CD4-positive, alpha-beta T cell (primary cell): ENCODE data around the gene PSME4. TPM values are rescaled to one million over a fixed set of nuclear protein-coding genes. Genes with fewer than 3 reads are reported as not detected.

ENCODE experiments used
- ATAC-seq: fragments of 200-7000 bp; cut with Tn5 transposase; one replicate; pipeline ENCODE4 v1.10.0; 2022; ENCODE audit warnings: mild to moderate bottlenecking; ENCODE audit not compliant: poor library complexity
- CTCF ChIA-PET: fragments of 350-600 bp; sonication (Branson Sonifier 250); formaldehyde crosslinking; loops from one replicate; lab custom pipeline; 2021; ENCODE audit warnings: antibody characterized with exemption, inconsistent platforms; lab: Charles Lee
- POLR2A ChIA-PET: fragments of 350-600 bp; sonication (Branson Sonifier 250); formaldehyde crosslinking; loops from one replicate; lab custom pipeline; 2021; ENCODE audit warnings: antibody characterized with exemption, inconsistent platforms; lab: Charles Lee
- DNase-seq, 14 experiments: peaks; one replicate each; pipeline ENCODE4 v3.0.0-alpha.2; 2013 to 2020; ENCODE audit warnings: mixed read lengths in 2 of 14
- H3K27ac ChIP-seq, 2 donors: one replicate each; pipeline versions ENCODE4 v1.5.1 to v1.7.0; 2013; ENCODE audit warnings: low read length in 2 of 2, low read depth in 1 of 2, mild to moderate bottlenecking in 1 of 2
- H3K27me3 ChIP-seq, 2 experiments: 1 replicate in 1 of 2; 2 replicates in 1 of 2; pipeline versions ENCODE4 v1.6.1 to v1.7.0; 2013; ENCODE audit warnings: low read length in 2 of 2, control low read depth in 1 of 2, mild to moderate bottlenecking in 1 of 2, moderate library complexity in 1 of 2; ENCODE audit not compliant: insufficient read depth in 2 of 2, control insufficient read depth in 1 of 2
- H3K36me3 ChIP-seq: one replicate; pipeline ENCODE4 v1.6.1; 2013; ENCODE audit warnings: low read length, control low read depth; ENCODE audit not compliant: insufficient read depth
- H3K4me1 ChIP-seq: one replicate; pipeline ENCODE4 v1.6.1; 2013; ENCODE audit warnings: low read length, control low read depth; ENCODE audit not compliant: insufficient read depth
- H3K4me3 ChIP-seq: one replicate; pipeline ENCODE4 v1.5.1; 2013; ENCODE audit warnings: mild to moderate bottlenecking, low read length, moderate library complexity
- H3K9me3 ChIP-seq, 2 experiments: 1 replicate in 1 of 2; 2 replicates in 1 of 2; pipeline versions ENCODE4 v1.6.1 to v1.7.0; 2013; ENCODE audit warnings: low read length in 2 of 2, mild to moderate bottlenecking in 2 of 2, control low read depth in 1 of 2, moderate library complexity in 1 of 2; ENCODE audit not compliant: control insufficient read depth in 1 of 2, insufficient read depth in 1 of 2
- H3K27ac Mint-ChIP-seq: one replicate; pipeline ENCODE4 v1.8.0; 2020; ENCODE audit warnings: mixed read lengths
- H3K27me3 Mint-ChIP-seq: one replicate; pipeline ENCODE4 v1.8.0; 2021; ENCODE audit warnings: mixed read lengths
- H3K36me3 Mint-ChIP-seq: one replicate; pipeline ENCODE4 v1.8.0; 2021; ENCODE audit warnings: low read depth, mixed read lengths
- H3K4me1 Mint-ChIP-seq: one replicate; pipeline ENCODE4 v1.8.0; 2021; ENCODE audit warnings: low read depth, mixed read lengths
- H3K4me3 Mint-ChIP-seq: one replicate; pipeline ENCODE4 v1.8.0; 2020; ENCODE audit warnings: mild to moderate bottlenecking, mixed read lengths
- H3K9me3 Mint-ChIP-seq: one replicate; pipeline ENCODE4 v1.8.0; 2020; ENCODE audit warnings: mixed read lengths
- intact Hi-C, 2 experiments: fragments of 100-400 bp; cut with DNase I in 1 of 2; cut with micrococcal nuclease in 1 of 2; formaldehyde crosslinking; loops; one replicate each; pipeline versions ENCODE4 v1.15.1 to v1.9.0; 2023 to 2025; cut with DNase I, micrococcal nuclease
- microRNA-seq: library from miRNA; unstranded; fragments of <30 nt; microRNA quantifications from one replicate; pipeline ENCODE4 v1.2.0, GENCODE V29; 2021; ENCODE audit warnings: borderline microRNAs expressed, borderline replicate concordance
- total RNA-seq, 174 experiments: library from RNA in 2 of 174; stranded (reverse) in 2 of 174; gene quantifications; one replicate each; pipeline ENCODE4 v1.2.3 and lab custom pipeline; 2021 to 2026
- TF ChIP-seq, protein P1 (sequence below): fragments of 200-600 bp; IDR thresholded peaks from one replicate; pipeline ENCODE4 v1.8.0; 2022; ENCODE audit warnings: antibody characterized with exemption, mild to moderate bottlenecking

The PSME4 gene
- total RNA-seq, 2 experiments from 2014 or later = 82.6 to 87.0 TPM

DNA sequence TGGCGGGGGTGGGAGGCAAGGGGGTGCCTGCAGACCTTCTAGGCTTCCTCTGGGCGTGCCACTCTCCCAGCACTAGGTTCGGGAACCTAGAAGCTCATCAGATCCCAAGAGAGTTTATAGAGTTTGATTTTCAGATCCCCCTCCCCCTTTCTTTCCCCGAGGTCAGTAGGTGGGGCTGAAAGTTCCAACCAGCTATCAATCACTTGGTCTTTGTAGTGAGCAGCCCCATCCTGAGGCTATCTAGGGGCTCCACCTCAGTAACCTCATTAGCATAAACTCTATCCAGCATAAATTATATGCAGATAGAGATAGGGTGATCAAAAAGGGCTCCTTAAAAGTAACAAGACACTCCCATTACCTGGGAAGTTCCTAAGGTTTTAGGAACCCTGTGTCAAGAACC is 151.2 kb downstream of the PSME4 start:
- intact Hi-C loops = no loop called here
- no peak for ATAC-seq
- Mint-ChIP-seq H3K27me3 (no peaks in the 10 kb centered on the region), H3K36me3 (peaks cover 51% of the 10 kb centered on the region), H3K9me3 (no peaks in the 10 kb centered on the region), H3K4me1 (no peaks in the 10 kb centered on the region), H3K27ac (no peak overlapping the region), H3K4me3 (no peak overlapping the region)
- Histone ChIP-seq H3K27me3 (no peaks in the 10 kb centered on the region), H3K36me3 (peaks cover 36% of the 10 kb centered on the region), H3K4me1 (no peaks in the 10 kb centered on the region), H3K9me3 (no peaks in the 10 kb centered on the region), H3K4me3 (no peak overlapping the region), H3K27ac (no peak overlapping the region)
- ChIA-PET CTCF (no interaction called here), POLR2A (no interaction called here)
- TF ChIP-seq, protein P1, sequence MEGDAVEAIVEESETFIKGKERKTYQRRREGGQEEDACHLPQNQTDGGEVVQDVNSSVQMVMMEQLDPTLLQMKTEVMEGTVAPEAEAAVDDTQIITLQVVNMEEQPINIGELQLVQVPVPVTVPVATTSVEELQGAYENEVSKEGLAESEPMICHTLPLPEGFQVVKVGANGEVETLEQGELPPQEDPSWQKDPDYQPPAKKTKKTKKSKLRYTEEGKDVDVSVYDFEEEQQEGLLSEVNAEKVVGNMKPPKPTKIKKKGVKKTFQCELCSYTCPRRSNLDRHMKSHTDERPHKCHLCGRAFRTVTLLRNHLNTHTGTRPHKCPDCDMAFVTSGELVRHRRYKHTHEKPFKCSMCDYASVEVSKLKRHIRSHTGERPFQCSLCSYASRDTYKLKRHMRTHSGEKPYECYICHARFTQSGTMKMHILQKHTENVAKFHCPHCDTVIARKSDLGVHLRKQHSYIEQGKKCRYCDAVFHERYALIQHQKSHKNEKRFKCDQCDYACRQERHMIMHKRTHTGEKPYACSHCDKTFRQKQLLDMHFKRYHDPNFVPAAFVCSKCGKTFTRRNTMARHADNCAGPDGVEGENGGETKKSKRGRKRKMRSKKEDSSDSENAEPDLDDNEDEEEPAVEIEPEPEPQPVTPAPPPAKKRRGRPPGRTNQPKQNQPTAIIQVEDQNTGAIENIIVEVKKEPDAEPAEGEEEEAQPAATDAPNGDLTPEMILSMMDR = no peak
- no peak for DNase-seq

DNA sequence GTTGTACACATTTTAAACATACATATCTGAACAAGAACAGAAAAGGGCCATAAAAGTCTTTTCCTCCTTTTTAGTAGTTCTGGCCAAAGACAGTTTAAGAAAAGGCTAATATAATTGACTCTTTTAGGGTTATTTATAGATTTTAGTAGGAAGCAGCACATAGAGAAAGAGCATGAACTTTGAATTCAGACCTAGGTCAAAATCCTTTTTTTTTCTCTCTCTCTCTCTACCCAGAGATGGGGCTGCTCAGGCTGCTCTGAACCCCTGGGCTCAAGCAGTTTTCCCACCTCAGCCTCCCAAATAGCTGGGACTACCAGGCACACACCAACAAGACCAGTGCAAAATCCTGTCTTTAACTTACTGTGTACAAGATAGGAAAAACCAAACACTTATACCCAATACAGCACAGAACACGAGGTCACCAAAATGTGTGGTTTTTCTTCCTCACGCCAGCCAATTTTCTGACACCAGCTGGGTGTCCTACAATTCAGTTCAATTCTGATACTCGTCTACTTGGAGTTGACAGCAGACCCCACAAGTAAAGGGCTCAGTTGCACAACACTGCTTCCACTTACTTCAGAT is 151.8 kb downstream of the PSME4 start:
- Histone ChIP-seq H3K36me3 (peaks cover 41% of the 10 kb centered on the region), H3K9me3 (no peaks in the 10 kb centered on the region), H3K27ac (no peak overlapping the region), H3K4me3 (no peak overlapping the region), H3K4me1 (no peaks in the 10 kb centered on the region), H3K27me3 (no peaks in the 10 kb centered on the region)
- H3K4me3 Mint-ChIP-seq = no peak overlapping the region
- CTCF ChIA-PET = no interaction called here
- POLR2A ChIA-PET = no interaction called here
- DNase-seq (no peak), ATAC-seq (no peak)
- no peak overlapping the region for H3K27ac Mint-ChIP-seq
- TF ChIP-seq, protein P1 = no peak
- no peaks in the 10 kb centered on the region for H3K9me3 Mint-ChIP-seq
- no peaks in the 10 kb centered on the region for H3K27me3 Mint-ChIP-seq
- peaks cover 58% of the 10 kb centered on the region for H3K36me3 Mint-ChIP-seq
- intact Hi-C loops = no loop called here
- no peaks in the 10 kb centered on the region for H3K4me1 Mint-ChIP-seq

Small RNA genes lying within 50 kb of the gene (microRNA-seq; reads per million reads assigned to microRNA genes)
- gene MIR3682 = not detected

Other genes starting within 250 kb of the PSME4 start
- gene CHAC2, start 203.2 kb downstream of the PSME4 start, total RNA-seq = under 1 TPM; 0.47 to 0.85 TPM
- 10 to 100 TPM; 31.0 to 34.3 TPM for gene ASB3, start 184.0 kb downstream of the PSME4 start, total RNA-seq
- gene ERLEC1, start 183.9 kb downstream of the PSME4 start, total RNA-seq = 10 to 100 TPM; 14.5 to 14.7 TPM
- gene GPR75, start 111.0 kb downstream of the PSME4 start, total RNA-seq = 1 to 10 TPM; 1.6 to 2.0 TPM
- gene ACYP2, start 144.6 kb upstream of the PSME4 start, total RNA-seq = 10 to 100 TPM in 1 of 2 experiments, 1 to 10 TPM in 1; 9.3 to 10.9 TPM